Measurements from ENCODE around the gene ATP5F1B. TPM values are rescaled to one million over a fixed set of nuclear protein-coding genes. Genes with fewer than 3 reads are reported as not detected.
A peak's percentile ranks its signal among the peaks of the same experiment; 100 is the strongest.

ATP5F1B gene
- total and polyA plus RNA-seq, 2 of the 13 experiments (the other 11 are each of a cell fraction or from before 2014, with no cell fraction given) = 1,051 to 1,180 TPM

GRCh38 chr12:56688129-56688845 lies 42.5 kb upstream of the ATP5F1B start, which contains the start of gene PTGES3 (continued):
- TF ChIP-seq BRD4 (CRISPR knock-in tag; IDR thresholded peaks at IDR 0.05) (peak; percentile 73; the same call in 1 of the 2 replicates), CENPT (CRISPR knock-in tag; IDR thresholded peaks at IDR 0.05; ENCODE audit: low read depth) (no peak), ZNF121 (CRISPR knock-in tag; IDR thresholded peaks at IDR 0.05) (no peak; the same call in 1 of the 2 replicates), KMT2A (CRISPR knock-in tag; IDR thresholded peaks at IDR 0.05) (peak; percentile 85), POLR2A (IDR thresholded peaks at IDR 0.05; ENCODE audit: insufficient read depth in 1 of 2, low read depth in 2 of 2, low read length in 2 of 2) (peak; percentile 58 to 75), ZSCAN25 (CRISPR knock-in tag; IDR thresholded peaks at IDR 0.05) (no peak), MTF1 (CRISPR knock-in tag; IDR thresholded peaks at IDR 0.05) (peak; percentile 32; the same call in 1 of the 2 replicates), MIXL1 (CRISPR knock-in tag; IDR thresholded peaks at IDR 0.05) (peak; percentile 55; the same call in 1 of the 2 replicates), ZNF383 (CRISPR knock-in tag; IDR thresholded peaks at IDR 0.05; ENCODE audit: borderline replicate concordance) (no peak), NR2C2 (CRISPR knock-in tag; IDR thresholded peaks at IDR 0.05; ENCODE audit: borderline replicate concordance) (peak; percentile 57; the same call in 1 of the 2 replicates), ZNF772 (CRISPR knock-in tag; IDR thresholded peaks at IDR 0.05) (peak; percentile 95), DMAP1 (CRISPR knock-in tag; IDR thresholded peaks at IDR 0.05) (peak; percentile 90), NKX3-1 (CRISPR knock-in tag; IDR thresholded peaks at IDR 0.05) (peak; percentile 96), NONO (IDR thresholded peaks at IDR 0.05) (no peak), NONO (CRISPR knock-in tag; conservative IDR thresholded peaks at IDR 0.05) (peak; percentile 62; the same call in 1 of the 2 replicates), PREB (CRISPR knock-in tag; IDR thresholded peaks at IDR 0.05) (no peak), MAFG (CRISPR knock-in tag; IDR thresholded peaks at IDR 0.05) (peak; percentile 80), NR2F1 (CRISPR knock-in tag; IDR thresholded peaks at IDR 0.05) (no peak), ARNT (IDR thresholded peaks at IDR 0.05) (no peak)
- TF ChIP-seq, protein P1, sequence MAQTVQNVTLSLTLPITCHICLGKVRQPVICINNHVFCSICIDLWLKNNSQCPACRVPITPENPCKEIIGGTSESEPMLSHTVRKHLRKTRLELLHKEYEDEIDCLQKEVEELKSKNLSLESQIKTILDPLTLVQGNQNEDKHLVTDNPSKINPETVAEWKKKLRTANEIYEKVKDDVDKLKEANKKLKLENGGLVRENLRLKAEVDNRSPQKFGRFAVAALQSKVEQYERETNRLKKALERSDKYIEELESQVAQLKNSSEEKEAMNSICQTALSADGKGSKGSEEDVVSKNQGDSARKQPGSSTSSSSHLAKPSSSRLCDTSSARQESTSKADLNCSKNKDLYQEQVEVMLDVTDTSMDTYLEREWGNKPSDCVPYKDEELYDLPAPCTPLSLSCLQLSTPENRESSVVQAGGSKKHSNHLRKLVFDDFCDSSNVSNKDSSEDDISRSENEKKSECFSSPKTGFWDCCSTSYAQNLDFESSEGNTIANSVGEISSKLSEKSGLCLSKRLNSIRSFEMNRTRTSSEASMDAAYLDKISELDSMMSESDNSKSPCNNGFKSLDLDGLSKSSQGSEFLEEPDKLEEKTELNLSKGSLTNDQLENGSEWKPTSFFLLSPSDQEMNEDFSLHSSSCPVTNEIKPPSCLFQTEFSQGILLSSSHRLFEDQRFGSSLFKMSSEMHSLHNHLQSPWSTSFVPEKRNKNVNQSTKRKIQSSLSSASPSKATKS (CRISPR knock-in tag; IDR thresholded peaks at IDR 0.05) = peak; percentile 69; the same call in 1 of the 2 replicates
- TF ChIP-seq, protein P2, sequence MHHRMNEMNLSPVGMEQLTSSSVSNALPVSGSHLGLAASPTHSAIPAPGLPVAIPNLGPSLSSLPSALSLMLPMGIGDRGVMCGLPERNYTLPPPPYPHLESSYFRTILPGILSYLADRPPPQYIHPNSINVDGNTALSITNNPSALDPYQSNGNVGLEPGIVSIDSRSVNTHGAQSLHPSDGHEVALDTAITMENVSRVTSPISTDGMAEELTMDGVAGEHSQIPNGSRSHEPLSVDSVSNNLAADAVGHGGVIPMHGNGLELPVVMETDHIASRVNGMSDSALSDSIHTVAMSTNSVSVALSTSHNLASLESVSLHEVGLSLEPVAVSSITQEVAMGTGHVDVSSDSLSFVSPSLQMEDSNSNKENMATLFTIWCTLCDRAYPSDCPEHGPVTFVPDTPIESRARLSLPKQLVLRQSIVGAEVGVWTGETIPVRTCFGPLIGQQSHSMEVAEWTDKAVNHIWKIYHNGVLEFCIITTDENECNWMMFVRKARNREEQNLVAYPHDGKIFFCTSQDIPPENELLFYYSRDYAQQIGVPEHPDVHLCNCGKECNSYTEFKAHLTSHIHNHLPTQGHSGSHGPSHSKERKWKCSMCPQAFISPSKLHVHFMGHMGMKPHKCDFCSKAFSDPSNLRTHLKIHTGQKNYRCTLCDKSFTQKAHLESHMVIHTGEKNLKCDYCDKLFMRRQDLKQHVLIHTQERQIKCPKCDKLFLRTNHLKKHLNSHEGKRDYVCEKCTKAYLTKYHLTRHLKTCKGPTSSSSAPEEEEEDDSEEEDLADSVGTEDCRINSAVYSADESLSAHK (CRISPR knock-in tag; IDR thresholded peaks at IDR 0.05; ENCODE audit: borderline replicate concordance) = peak; percentile 59; the same call in 1 of the 2 replicates
- TF ChIP-seq, protein P3, sequence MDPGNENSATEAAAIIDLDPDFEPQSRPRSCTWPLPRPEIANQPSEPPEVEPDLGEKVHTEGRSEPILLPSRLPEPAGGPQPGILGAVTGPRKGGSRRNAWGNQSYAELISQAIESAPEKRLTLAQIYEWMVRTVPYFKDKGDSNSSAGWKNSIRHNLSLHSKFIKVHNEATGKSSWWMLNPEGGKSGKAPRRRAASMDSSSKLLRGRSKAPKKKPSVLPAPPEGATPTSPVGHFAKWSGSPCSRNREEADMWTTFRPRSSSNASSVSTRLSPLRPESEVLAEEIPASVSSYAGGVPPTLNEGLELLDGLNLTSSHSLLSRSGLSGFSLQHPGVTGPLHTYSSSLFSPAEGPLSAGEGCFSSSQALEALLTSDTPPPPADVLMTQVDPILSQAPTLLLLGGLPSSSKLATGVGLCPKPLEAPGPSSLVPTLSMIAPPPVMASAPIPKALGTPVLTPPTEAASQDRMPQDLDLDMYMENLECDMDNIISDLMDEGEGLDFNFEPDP (CRISPR knock-in tag; conservative IDR thresholded peaks at IDR 0.05) = no peak; the same call in 1 of the 2 replicates
- TF ChIP-seq, protein P4, sequence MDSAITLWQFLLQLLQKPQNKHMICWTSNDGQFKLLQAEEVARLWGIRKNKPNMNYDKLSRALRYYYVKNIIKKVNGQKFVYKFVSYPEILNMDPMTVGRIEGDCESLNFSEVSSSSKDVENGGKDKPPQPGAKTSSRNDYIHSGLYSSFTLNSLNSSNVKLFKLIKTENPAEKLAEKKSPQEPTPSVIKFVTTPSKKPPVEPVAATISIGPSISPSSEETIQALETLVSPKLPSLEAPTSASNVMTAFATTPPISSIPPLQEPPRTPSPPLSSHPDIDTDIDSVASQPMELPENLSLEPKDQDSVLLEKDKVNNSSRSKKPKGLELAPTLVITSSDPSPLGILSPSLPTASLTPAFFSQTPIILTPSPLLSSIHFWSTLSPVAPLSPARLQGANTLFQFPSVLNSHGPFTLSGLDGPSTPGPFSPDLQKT (CRISPR knock-in tag; IDR thresholded peaks at IDR 0.05; ENCODE audit: borderline replicate concordance) = 0 out of 2 replicates have a peak, but pooled peaks have one; percentile 36

Measured in HepG2 (cell line).